Ascending aorta (tissue), 2 donors: ENCODE results near the gene B4GALT3. TPM values are rescaled to one million over a fixed set of nuclear protein-coding genes. Genes with fewer than 3 reads are reported as not detected.

ENCODE experiments used
- DNase-seq, 2 donors: peaks; one replicate each; pipeline ENCODE4 v3.0.0-alpha.2; 2019; ENCODE audit warnings: low spot score in 2 of 2
- H3K27ac ChIP-seq, 2 donors: fragments of 200-600 bp; sonication (generic); one replicate each; pipeline ENCODE4 v1.5.1; 2016 to 2017; ENCODE audit warnings: mild to moderate bottlenecking in 1 of 2
- H3K27me3 ChIP-seq: fragments of 200-600 bp; sonication (generic); one replicate; pipeline ENCODE4 v1.5.1; 2017
- H3K36me3 ChIP-seq, 2 donors: fragments of 200-600 bp; sonication (generic); one replicate each; pipeline ENCODE4 v1.5.1; 2016
- H3K4me1 ChIP-seq, 2 donors: fragments of 200-600 bp; sonication (generic); one replicate each; pipeline ENCODE4 v1.5.1; 2016 to 2017; ENCODE audit warnings: mild to moderate bottlenecking in 1 of 2
- H3K4me3 ChIP-seq, 2 donors: fragments of 200-600 bp; sonication (generic); one replicate each; pipeline ENCODE4 v1.5.1; 2016 to 2017; ENCODE audit warnings: mild to moderate bottlenecking in 1 of 2
- H3K9me3 ChIP-seq, 2 donors: fragments of 200-600 bp; sonication (generic); one replicate each; pipeline ENCODE4 v1.5.1; 2016
- CTCF ChIP-seq, 3 experiments: fragments of 200-600 bp in 2 of 3; fragments of 450-650 bp in 1 of 3; sonication (generic) in 2 of 3; IDR thresholded peaks; one replicate each; pipeline ENCODE4 v1.5.1; 2016 to 2019; ENCODE audit warnings: antibody characterized with exemption in 3 of 3, mild to moderate bottlenecking in 1 of 3, moderate library complexity in 1 of 3
- intact Hi-C: fragments of 100-400 bp; cut with DNase I; formaldehyde crosslinking; loops from one replicate; pipeline ENCODE4 v1.15.1; 2023
- total RNA-seq: library from RNA; depleted of rRNA; stranded (reverse); fragments of >200 nt; gene quantifications from one replicate; pipeline ENCODE4 v1.1.0, GENCODE V29; 2016

Gene B4GALT3
- total RNA-seq, 1 donor from 2014 or later = 26.9 TPM

GRCh38 chr1:161209790-161210409 is 32.6 kb upstream of the B4GALT3 start:
- intact Hi-C loops = loop anchor here (10.0 kb wide), 2 partner anchors 165 to 535 kb away; partner anchors contain the start of genes DUSP12 and USF1

GRCh38 chr1:161207173-161207572 is 29.9 kb upstream of the B4GALT3 start:
- H3K4me3 ChIP-seq = no peak overlapping the region

More at GRCh38 chr1:161209790-161210409, 32.6 kb upstream of the B4GALT3 start:
- Histone ChIP-seq H3K9me3 (no peaks in the 10 kb centered on the region), H3K27ac (no peak overlapping the region), H3K27me3 (no peaks in the 10 kb centered on the region), H3K36me3 (peaks cover 67 to 92% of the 10 kb centered on the region in 2 donors), H3K4me3 (no peak overlapping the region), H3K4me1 (no peaks in the 10 kb centered on the region)
- TF ChIP-seq CTCF (IDR thresholded peaks at IDR 0.05) = peak; percentile 82 to 88 (median 84)
- peak in 1 of 2 donors; percentile 87 for DNase-seq

GRCh38 chr1:161206411-161207140 is 29.3 kb upstream of the B4GALT3 start:
- no peaks in the 10 kb centered on the region for H3K27me3 ChIP-seq
- H3K9me3 ChIP-seq = no peaks in the 10 kb centered on the region
- no peak overlapping the region for H3K4me3 ChIP-seq
- no peak for TF ChIP-seq CTCF (IDR thresholded peaks at IDR 0.05)
- peaks cover 43 to 60% of the 10 kb centered on the region in 2 donors for H3K36me3 ChIP-seq
- peaks cover 5 to 11% of the 10 kb centered on the region in 2 donors for H3K4me1 ChIP-seq
- peak overlapping the region; percentile 55 to 68 for H3K27ac ChIP-seq
- intact Hi-C loops = loop anchor here (10.0 kb wide), 2 partner anchors 162 to 538 kb away; partner anchors contain the start of genes DUSP12 and USF1
- DNase-seq = no peak

More at GRCh38 chr1:161207173-161207572, 29.9 kb upstream of the B4GALT3 start:
- H3K36me3 ChIP-seq = peaks cover 48 to 66% of the 10 kb centered on the region in 2 donors
- peak overlapping the region; percentile 55 to 68 for H3K27ac ChIP-seq
- peaks cover 5 to 10% of the 10 kb centered on the region in 2 donors for H3K4me1 ChIP-seq
- no peaks in the 10 kb centered on the region for H3K9me3 ChIP-seq
- DNase-seq = peak in 1 of 2 donors; percentile 77
- H3K27me3 ChIP-seq = no peaks in the 10 kb centered on the region
- no peak for TF ChIP-seq CTCF (IDR thresholded peaks at IDR 0.05)
- intact Hi-C loops = loop anchor here (10.0 kb wide), 2 partner anchors 162 to 538 kb away; partner anchors contain the start of genes DUSP12 and USF1

GRCh38 chr1:161201836-161202712 is 24.8 kb upstream of the B4GALT3 start, which contains the start of gene NDUFS2:
TSS of gene NDUFS2 (plus strand) at chr1:161202367. CDS start at chr1:161202386, 19 bp downstream.
- H3K27me3 ChIP-seq = no peaks in the 10 kb centered on the region
- DNase-seq = peak; percentile 94 to 100
- TF ChIP-seq CTCF (IDR thresholded peaks at IDR 0.05) = no peak
- H3K27ac ChIP-seq = peak within 1 kb of the TSS; percentile 92 to 97
- H3K36me3 ChIP-seq = peaks cover 8 to 15% of the 10 kb centered on the region in 2 donors
- no peaks in the 10 kb centered on the region for H3K9me3 ChIP-seq
- intact Hi-C loops = loop anchor here (1.0 to 10.0 kb wide), 6 partner anchors 24 to 543 kb away; partner anchors contain the start of genes B4GALT3, DEDD, DUSP12 and TOMM40L
- peak within 1 kb of the TSS; percentile 77 to 89 for H3K4me3 ChIP-seq
- H3K4me1 ChIP-seq = peaks cover 8 to 32% of the 10 kb centered on the region in 2 donors
